ENCODE results near the gene ATP2B3.
A peak's percentile ranks its signal among the peaks of the same experiment; 100 is the strongest.

Gene ATP2B3

DNA sequence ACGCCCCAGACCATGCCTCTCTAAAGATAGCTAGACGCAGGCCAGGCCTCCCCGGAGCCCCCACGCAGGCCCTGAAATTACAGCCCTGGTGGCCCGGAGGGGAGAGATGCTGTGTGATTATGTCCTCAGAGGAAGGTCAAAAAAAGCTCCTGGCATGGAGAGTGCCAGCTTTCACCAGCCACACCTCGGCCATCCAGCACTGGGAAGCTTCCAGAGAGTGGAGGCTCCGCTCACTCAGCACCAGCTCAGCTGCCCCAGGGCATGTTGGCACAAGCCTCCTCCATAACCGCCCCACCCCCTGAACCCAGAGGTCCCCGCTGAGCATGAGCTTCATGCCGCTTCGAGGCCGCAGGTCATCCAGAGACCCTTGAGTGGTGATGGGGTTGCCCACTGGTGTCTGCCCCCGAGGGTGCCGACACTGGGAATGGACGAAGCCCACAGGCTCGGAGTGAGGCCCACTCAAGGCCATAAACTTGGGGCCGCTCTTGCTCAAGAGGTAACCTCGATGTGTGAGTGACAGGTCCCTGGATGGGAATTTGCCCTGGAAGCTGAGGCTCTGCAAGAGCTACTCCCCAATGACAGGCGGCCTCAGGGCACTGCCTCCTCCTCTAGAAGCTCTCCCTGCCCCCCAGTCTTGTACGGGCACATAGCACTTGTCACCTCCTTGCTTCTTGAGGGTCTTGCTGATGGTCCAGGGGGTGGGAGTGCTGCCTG lies 27.1 kb upstream of the ATP2B3 start:
- DNase-seq = no peak

DNA sequence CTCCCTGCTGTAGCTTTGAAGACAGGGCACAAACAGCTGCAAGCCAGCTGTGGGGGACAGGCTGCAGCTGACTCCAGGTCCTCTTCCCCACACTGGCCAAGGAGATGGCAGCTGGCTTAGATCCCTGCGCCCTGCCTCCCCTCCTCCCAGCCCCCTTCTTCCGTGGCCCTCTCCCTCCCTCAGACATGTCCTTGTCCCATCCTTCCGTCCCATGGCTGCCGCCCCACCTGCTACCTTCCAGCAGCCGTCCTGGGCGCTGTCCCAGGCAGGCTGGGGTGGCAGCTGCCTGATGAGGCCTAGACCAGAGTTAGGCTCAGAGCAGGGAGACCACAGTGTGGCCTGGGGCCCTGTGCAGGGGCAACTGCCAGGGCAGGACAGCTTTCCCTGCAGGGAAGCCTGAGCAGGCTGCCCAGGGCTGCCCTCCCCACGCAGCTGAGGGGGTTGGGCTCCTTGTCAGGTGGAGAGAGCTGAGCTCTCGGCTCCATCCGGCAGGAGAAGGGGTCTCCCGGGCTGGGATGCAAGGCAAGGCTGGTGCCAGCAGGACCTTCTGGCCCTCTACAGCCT lies 26.0 kb upstream of the ATP2B3 start:
- no peak for DNase-seq

DNA sequence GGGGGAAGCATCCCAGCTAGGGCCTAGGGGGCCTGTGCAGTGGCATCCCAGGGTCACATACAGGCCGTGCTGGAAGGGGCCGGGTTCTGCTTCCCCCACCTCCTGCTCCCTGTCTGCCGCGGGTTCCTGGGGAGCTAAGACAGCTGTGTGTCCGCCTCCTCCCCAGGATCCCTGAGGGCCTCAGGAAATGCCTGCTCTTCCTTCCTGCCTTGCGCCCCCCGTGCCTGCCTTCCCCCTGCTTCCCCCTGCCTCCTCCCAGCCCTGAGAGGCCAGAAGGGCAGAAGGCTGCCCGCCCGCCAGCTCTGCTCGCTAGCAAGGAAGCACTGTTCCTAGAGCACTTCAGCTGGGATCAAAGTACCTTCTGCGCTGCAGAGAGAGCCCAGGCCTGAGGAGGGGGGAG lies 25.5 kb upstream of the ATP2B3 start:
- no peak for DNase-seq

- DNase-seq = no peak
These were observed 24.9 kb upstream of the ATP2B3 start for GRCh38 chrX:153492543-153492942.

GRCh38 chrX:153493085-153493484 lies 24.4 kb upstream of the ATP2B3 start:
- DNase-seq = no peak

DNA sequence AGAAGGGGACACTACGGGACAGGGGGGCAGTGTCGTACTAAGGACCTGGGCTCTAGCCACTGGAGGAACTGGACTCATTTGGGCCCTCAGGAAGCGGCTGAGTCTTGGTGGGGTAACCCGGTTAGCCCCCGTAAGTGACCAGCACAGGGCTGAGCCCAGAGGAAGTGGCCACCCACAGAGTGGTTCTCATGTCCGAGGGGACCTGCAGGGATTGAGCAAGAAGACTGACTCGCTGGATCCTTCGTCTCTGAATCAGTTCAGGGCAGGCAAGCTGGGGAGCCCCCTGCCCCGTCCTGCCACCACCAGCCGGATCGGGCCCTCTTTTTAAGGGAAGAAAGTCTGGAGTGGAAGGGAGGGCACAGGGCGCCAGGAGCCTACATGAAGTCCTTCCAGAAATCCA lies 23.4 kb upstream of the ATP2B3 start:
- DNase-seq = no peak

- peak; percentile 41 for DNase-seq
These were observed 22.7 kb upstream of the ATP2B3 start, which contains the start of gene BGN for GRCh38 chrX:153494541-153495361. TSS of gene BGN (plus strand) at chrX:153494980. CDS start at chrX:153504632, 9,652 bp downstream.

GRCh38 chrX:153495362-153495751 lies 22.1 kb upstream of the ATP2B3 start:
- no peak for DNase-seq

DNA sequence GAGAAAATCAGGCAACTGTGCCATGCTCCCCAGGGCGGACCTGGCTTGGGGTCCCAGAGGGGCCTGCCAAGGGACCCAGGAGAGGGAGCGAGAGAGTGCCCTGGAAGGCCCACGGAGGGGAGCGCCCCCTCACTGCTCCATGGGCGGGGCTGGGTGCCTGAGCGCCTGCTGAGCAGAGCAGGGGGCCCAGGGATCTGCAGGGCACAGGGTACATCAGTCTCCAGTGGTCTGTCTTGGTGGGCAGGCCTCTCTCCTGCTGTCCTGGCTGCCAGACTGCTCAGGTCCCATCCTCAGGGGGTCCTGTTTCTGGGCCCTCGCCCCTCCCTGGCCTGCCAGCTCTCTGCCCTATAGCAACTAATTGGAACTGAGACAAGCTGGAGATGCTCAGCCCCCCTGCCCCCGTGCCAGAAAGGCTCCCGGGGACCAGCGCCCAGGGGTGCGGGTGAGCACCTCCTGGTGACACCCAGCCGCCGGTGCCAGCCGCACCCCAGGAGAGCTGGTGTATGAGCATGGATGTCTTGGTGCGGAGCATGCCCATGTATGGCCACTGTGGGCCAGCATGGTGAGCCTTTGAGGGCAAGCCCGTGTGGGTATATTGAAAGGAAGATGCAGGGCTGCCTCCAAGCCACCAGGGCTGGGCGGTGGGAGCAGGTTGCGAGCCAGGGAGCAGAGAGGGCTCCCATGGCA lies 21.4 kb upstream of the ATP2B3 start:
- no peak for DNase-seq

GRCh38 chrX:153496590-153496959 lies 20.9 kb upstream of the ATP2B3 start:
- DNase-seq = no peak

GRCh38 chrX:153498453-153498852 lies 19.0 kb upstream of the ATP2B3 start:
- no peak for DNase-seq

DNA sequence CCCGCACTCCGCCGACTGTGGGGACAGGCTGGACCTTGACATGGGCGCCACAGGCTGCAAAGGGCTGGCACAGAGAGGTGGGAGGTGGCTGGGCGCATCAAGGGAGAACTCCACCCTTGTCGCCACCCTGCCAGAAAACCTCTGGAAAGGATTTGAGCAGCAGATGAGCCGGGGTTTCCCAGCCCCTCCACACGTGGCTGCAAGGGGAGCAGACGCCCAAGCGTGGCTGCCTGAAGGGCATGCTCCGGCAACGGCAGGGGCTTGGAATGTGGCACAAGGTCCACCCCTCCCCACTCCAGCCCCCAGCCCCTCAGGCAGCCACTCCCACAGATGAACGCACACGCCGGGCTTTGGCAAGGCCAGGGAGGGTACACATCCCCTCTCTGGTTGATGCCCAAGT lies 18.1 kb upstream of the ATP2B3 start:
- DNase-seq = no peak

DNA sequence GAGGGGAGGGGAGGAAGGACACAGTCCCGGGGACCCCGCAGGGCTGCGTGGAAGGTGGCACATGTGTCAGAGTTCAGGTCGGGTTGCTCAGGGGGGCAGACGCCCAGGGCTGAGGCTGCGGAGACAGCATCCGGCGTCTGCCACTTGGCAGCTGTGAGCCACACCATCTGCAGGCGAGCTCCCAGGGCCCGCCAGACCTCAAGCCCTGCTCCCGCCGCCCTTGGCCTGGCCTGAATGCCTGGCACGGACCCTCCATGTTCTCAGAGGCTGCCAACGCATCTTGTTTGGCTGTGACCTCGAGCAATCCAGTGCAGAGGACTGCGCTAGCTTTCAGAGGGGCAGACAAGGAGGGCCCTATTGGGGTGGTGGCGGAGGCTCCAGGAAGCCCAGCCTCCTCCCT lies 17.6 kb upstream of the ATP2B3 start:
- no peak for DNase-seq

DNA sequence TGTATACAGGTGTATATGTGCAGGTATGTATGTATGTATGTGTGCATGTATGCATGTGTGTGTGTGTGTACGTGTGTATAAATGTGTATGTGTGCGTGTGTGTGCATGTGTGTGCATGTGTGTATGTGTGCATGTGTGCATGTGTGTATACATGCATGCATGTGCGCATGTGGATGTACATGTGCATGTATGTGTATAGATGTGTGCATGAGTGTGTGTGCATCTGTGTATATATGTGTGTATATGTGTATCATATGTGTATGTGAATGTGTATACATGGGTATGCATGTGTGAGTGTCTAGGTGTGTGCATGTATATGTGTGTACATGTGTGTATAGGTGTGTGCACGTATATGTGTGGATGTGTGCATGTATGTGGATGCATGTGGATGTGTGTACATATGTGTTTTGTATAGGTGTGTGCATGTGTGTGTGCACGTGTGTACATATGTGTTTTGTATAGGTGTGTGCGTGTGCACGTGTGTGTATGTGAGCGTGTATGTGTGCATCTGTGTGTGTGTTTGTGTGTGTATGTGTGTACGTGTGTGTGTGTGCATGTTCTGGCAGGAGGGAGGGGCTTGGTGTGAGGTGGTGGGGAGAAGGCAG lies 16.7 kb upstream of the ATP2B3 start:
- no peak for DNase-seq

- no peak for DNase-seq
These were observed 15.9 kb upstream of the ATP2B3 start for GRCh38 chrX:153501530-153501929.

DNA sequence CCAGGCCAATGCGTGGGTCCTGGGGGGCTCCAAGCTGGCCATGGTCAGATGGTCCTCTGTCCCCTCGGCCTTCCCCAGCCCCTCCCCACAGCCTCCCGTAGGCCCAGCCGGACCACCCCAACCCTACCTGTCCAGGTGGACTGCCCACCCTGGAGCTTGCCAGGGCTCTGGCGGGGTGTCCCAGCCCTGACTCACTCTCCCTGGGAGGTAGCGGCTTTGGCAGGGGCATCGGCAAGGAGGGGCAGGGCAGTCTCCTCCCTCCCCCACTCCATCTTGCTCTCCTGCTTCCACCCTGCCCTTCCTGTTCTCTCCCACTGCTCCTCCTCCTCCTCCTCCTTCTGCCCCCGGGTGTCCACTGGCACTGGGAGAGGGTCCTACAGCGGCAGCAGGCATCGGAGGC lies 15.3 kb upstream of the ATP2B3 start:
- DNase-seq = no peak

DNA sequence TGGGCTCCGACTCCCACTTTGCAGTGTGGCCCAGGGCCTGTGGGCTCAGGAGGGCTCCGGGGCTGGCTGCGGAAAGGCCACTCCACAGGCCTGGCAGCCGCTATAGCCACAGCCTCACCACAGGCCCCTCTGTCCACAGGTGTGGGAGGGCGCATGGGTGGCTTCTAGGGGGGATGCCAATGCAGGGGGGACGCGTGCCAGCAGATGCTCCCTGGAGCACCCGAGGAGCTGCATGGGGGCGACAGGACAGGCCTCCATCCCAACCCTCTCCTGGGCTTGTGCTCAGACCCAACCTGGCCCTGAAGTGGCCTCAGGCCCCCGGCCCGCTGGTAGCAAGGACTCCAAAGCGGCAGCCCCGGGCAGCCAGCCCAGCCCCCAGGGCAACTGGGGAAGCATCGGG lies 14.6 kb upstream of the ATP2B3 start:
- DNase-seq = no peak

DNA sequence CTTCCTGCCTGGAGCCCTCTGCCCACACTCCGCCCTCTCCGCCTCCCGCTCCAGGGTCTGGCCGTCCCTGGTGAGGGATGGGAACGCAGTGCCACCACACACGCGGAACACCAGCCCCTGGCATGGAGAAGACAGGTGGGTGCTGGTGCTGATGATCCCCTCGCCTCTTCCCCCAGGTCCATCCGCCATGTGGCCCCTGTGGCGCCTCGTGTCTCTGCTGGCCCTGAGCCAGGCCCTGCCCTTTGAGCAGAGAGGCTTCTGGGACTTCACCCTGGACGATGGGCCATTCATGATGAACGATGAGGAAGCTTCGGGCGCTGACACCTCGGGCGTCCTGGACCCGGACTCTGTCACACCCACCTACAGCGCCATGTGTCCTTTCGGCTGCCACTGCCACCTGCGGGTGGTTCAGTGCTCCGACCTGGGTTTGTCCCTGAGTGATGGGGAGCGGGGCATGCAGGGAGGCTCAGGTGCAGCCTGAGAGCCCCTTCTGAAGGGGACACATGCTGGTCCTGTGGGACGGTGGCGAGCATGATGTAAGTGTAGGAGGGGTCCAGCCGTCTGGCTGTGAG lies 12.9 kb upstream of the ATP2B3 start:
- no peak for DNase-seq

GRCh38 chrX:153505361-153505760 lies 12.1 kb upstream of the ATP2B3 start:
- no peak for DNase-seq

GRCh38 chrX:153507484-153508178 lies 9.8 kb upstream of the ATP2B3 start:
- DNase-seq = peak; percentile 90

GRCh38 chrX:153509592-153509991 lies 7.8 kb upstream of the ATP2B3 start:
- no peak for DNase-seq

GRCh38 chrX:153510383-153510782 lies 7.1 kb upstream of the ATP2B3 start:
- no peak for DNase-seq
